ENCODE data around the gene ACAD10. TPM values are rescaled to one million over a fixed set of nuclear protein-coding genes. Genes with fewer than 3 reads are reported as not detected.

ACAD10 gene
- polyA plus RNA-seq, 1 experiment = 17.0 TPM

DNA sequence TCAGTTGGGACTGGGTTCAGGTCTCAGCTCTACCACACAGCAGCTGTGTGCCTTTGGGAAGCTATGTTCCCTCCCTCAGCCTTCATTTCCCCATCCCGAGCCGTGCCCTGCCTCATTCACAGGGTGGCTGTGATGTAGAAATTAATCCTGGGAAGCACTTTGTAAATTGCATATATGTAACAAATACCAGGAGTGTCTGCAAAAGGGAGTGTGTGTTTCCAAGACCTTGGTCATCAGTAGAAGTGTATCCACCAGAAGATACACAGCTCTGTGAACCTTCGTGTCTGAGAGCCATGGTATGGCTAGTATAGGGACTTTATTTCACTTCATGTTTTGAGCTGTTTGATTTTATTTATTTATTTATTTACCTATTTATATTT is 107.0 kb downstream of the ACAD10 start:
- no peak for DNase-seq (ENCODE audit: low read depth, low spot score)
- CTCF ChIA-PET = interaction anchor here (0.8 kb wide), 1 partner anchor 20 kb away, joined by 4 read pairs; no protein-coding TSS in a partner anchor
- TF ChIP-seq, protein P1, sequence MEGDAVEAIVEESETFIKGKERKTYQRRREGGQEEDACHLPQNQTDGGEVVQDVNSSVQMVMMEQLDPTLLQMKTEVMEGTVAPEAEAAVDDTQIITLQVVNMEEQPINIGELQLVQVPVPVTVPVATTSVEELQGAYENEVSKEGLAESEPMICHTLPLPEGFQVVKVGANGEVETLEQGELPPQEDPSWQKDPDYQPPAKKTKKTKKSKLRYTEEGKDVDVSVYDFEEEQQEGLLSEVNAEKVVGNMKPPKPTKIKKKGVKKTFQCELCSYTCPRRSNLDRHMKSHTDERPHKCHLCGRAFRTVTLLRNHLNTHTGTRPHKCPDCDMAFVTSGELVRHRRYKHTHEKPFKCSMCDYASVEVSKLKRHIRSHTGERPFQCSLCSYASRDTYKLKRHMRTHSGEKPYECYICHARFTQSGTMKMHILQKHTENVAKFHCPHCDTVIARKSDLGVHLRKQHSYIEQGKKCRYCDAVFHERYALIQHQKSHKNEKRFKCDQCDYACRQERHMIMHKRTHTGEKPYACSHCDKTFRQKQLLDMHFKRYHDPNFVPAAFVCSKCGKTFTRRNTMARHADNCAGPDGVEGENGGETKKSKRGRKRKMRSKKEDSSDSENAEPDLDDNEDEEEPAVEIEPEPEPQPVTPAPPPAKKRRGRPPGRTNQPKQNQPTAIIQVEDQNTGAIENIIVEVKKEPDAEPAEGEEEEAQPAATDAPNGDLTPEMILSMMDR (IDR thresholded peaks at IDR 0.05; ENCODE audit: low read depth, low read length) = no peak
- POLR2A ChIA-PET = interaction anchor here (1.1 kb wide), 1 partner anchor 19 kb away, joined by 7 read pairs; no protein-coding TSS in a partner anchor
- Histone ChIP-seq H3K4me3 (ENCODE audit: low read depth, low read length) (no peak overlapping the region), H3K27ac (ENCODE audit: low read depth, low read length) (no peak overlapping the region), H3K9me3 (ENCODE audit: control insufficient read depth, insufficient read depth, low read length) (no peaks in the 10 kb centered on the region), H3K27me3 (ENCODE audit: control insufficient read depth, insufficient read depth, low read length) (no peaks in the 10 kb centered on the region)

DNA sequence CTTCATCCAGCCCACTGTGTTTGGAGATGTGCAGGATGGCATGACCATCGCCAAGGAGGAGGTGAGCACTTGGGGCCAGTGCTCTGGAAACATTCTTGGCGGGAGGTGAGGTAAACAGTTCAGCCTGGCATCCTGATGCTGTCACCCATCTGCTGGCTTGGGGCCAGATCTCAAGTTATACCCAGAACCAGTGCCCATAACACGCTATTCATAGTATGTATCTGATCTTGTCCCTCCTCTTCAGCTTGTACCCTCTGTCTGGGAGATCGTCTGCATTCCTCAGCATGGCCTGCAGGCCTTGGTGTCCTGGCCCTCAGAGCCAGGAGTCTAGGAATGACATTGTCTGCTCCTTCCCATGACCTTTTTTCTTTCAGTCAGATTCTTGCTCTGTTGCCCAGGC is 112.3 kb downstream of the ACAD10 start:
- POLR2A ChIA-PET = no interaction called here
- TF ChIP-seq, protein P1 (IDR thresholded peaks at IDR 0.05; ENCODE audit: low read depth, low read length) = no peak
- H3K27ac ChIP-seq (ENCODE audit: low read depth, low read length) = no peak overlapping the region
- H3K9me3 ChIP-seq (ENCODE audit: control insufficient read depth, insufficient read depth, low read length) = no peaks in the 10 kb centered on the region
- H3K27me3 ChIP-seq (ENCODE audit: control insufficient read depth, insufficient read depth, low read length) = no peaks in the 10 kb centered on the region
- no peak overlapping the region for H3K4me3 ChIP-seq (ENCODE audit: low read depth, low read length)
- CTCF ChIA-PET = no interaction called here
- no peak for DNase-seq (ENCODE audit: low read depth, low spot score)

DNA sequence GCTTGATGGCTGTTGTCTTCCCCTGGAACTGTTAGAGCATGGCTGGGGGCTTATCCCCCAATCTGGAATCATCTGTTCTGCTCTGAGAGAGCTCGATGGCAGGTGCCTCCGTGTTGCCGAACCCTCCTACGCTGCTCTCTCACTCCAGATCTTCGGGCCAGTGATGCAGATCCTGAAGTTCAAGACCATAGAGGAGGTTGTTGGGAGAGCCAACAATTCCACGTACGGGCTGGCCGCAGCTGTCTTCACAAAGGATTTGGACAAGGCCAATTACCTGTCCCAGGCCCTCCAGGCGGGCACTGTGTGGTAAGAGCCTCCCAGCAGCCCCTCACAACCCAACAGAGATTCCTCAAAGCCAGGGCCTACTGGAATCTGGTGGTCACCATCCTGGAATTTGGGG is 113.9 kb downstream of the ACAD10 start:
- TF ChIP-seq, protein P1 (IDR thresholded peaks at IDR 0.05; ENCODE audit: low read depth, low read length) = no peak
- no peak overlapping the region for H3K4me3 ChIP-seq (ENCODE audit: low read depth, low read length)
- no peak overlapping the region for H3K27ac ChIP-seq (ENCODE audit: low read depth, low read length)
- ChIA-PET POLR2A (interaction anchor here (0.5 kb wide), 1 partner anchor 1833 kb away, joined by 3 read pairs; no protein-coding TSS in a partner anchor), CTCF (interaction anchor here (0.6 to 2.3 kb wide), 3 partner anchors 12 to 47 kb away, joined by 3 to 7 read pairs (median 3); no protein-coding TSS in a partner anchor)
- no peaks in the 10 kb centered on the region for H3K9me3 ChIP-seq (ENCODE audit: control insufficient read depth, insufficient read depth, low read length)
- H3K27me3 ChIP-seq (ENCODE audit: control insufficient read depth, insufficient read depth, low read length) = no peaks in the 10 kb centered on the region
- DNase-seq (ENCODE audit: low read depth, low spot score) = no peak

DNA sequence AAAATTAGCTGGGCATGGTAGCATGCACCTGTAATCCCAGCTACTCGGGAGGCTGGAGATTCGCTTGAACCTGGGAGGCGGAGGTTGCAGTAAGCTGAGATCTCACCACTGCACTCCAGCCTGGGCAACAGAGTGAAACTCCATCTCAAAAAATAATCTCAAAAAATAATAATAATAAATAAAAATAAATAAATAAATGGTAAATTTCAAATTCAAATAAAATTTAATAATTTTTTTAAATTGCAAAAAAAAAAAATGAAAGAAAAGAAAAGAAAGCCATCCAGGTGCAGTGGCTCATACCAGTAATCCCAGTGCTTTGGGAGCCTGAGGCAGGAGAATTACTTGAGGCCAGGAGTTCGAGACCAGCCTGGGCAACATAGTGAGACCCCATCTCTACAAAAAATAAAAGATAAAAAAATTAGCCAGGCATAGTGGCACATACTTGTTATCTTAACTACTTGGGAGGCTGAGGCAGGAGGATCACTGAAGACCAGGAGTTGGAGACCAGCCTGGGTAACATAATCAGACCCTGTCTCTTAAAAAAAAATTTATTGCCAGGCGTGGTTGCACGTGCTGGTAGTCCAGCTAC is 117.3 kb downstream of the ACAD10 start:
- CTCF ChIA-PET = interaction anchor here (1.7 kb wide), 1 partner anchor 10 kb away, joined by 11 read pairs; no protein-coding TSS in a partner anchor
- Histone ChIP-seq H3K27me3 (ENCODE audit: control insufficient read depth, insufficient read depth, low read length) (no peaks in the 10 kb centered on the region), H3K4me3 (ENCODE audit: low read depth, low read length) (no peak overlapping the region), H3K9me3 (ENCODE audit: control insufficient read depth, insufficient read depth, low read length) (no peaks in the 10 kb centered on the region), H3K27ac (ENCODE audit: low read depth, low read length) (no peak overlapping the region)
- TF ChIP-seq, protein P1 (IDR thresholded peaks at IDR 0.05; ENCODE audit: low read depth, low read length) = no peak
- DNase-seq (ENCODE audit: low read depth, low spot score) = no peak
- POLR2A ChIA-PET = no interaction called here

DNA sequence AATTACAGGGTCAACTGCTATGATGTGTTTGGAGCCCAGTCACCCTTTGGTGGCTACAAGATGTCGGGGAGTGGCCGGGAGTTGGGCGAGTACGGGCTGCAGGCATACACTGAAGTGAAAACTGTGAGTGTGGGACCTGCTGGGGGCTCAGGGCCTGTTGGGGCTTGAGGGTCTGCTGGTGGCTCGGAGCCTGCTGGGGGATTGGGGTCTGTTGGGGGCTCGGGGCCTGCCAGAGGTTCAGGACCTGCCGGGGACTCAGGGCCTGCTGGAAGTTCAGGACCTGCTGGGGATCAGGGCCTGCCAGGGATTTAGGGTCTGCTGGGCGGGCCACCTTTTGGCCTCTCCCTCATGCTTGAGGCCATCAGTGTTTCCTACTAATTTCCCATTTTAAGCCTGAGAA is 118.0 kb downstream of the ACAD10 start:
- TF ChIP-seq, protein P1 (IDR thresholded peaks at IDR 0.05; ENCODE audit: low read depth, low read length) = no peak
- Histone ChIP-seq H3K27me3 (ENCODE audit: control insufficient read depth, insufficient read depth, low read length) (no peaks in the 10 kb centered on the region), H3K27ac (ENCODE audit: low read depth, low read length) (no peak overlapping the region), H3K4me3 (ENCODE audit: low read depth, low read length) (no peak overlapping the region), H3K9me3 (ENCODE audit: control insufficient read depth, insufficient read depth, low read length) (no peaks in the 10 kb centered on the region)
- ChIA-PET POLR2A (no interaction called here), CTCF (interaction anchor here (1.7 kb wide), 1 partner anchor 9 kb away, joined by 11 read pairs; no protein-coding TSS in a partner anchor)
- DNase-seq (ENCODE audit: low read depth, low spot score) = no peak

Measured in AG04450 (cell line).